GM18907 (cell line): ENCODE data around the gene ZNF750.

Source experiments
- ATAC-seq: cut with Tn5 transposase; IDR thresholded peaks from one replicate; pipeline ENCODE4 v1.9.1; 2021; ENCODE audit warnings: mild to moderate bottlenecking, moderate library complexity; ENCODE audit not compliant: unreplicated experiment

Gene ZNF750

GRCh38 chr17:82814834-82815233, 25.0 kb downstream of the ZNF750 start:
- ATAC-seq, result no peak

GRCh38 chr17:82813299-82814051, 26.3 kb downstream of the ZNF750 start:
- no peak for ATAC-seq

GRCh38 chr17:82812601-82813000, 27.2 kb downstream of the ZNF750 start:
- no peak for ATAC-seq

- no peak for ATAC-seq
These were observed 27.8 kb downstream of the ZNF750 start for GRCh38 chr17:82812058-82812457.

- no peak for ATAC-seq
These were observed 29.0 kb downstream of the ZNF750 start for GRCh38 chr17:82810644-82811430.

GRCh38 chr17:82808921-82809905, 30.6 kb downstream of the ZNF750 start:
- no peak for ATAC-seq

- ATAC-seq, result no peak
These were observed 31.8 kb downstream of the ZNF750 start for GRCh38 chr17:82808006-82808405.

GRCh38 chr17:82807562-82807961, 32.3 kb downstream of the ZNF750 start:
- ATAC-seq, result no peak

- ATAC-seq, result no peak
These were observed 32.7 kb downstream of the ZNF750 start for GRCh38 chr17:82807101-82807500.

GRCh38 chr17:82806645-82807044, 33.2 kb downstream of the ZNF750 start:
- no peak for ATAC-seq

GRCh38 chr17:82805823-82806222, 34.0 kb downstream of the ZNF750 start:
- no peak for ATAC-seq

- ATAC-seq, result no peak
These were observed 34.6 kb downstream of the ZNF750 start for GRCh38 chr17:82805254-82805653.

GRCh38 chr17:82804442-82805191, 35.2 kb downstream of the ZNF750 start:
- ATAC-seq, result no peak

GRCh38 chr17:82803606-82804005, 36.2 kb downstream of the ZNF750 start:
- no peak for ATAC-seq

- no peak for ATAC-seq
These were observed 36.6 kb downstream of the ZNF750 start for GRCh38 chr17:82803185-82803584.

GRCh38 chr17:82802075-82802780, 37.6 kb downstream of the ZNF750 start:
- ATAC-seq, result no peak

GRCh38 chr17:82801377-82801970, 38.3 kb downstream of the ZNF750 start:
- no peak for ATAC-seq

GRCh38 chr17:82800885-82801284, 38.9 kb downstream of the ZNF750 start:
- ATAC-seq, result no peak

- no peak for ATAC-seq
These were observed 40.2 kb downstream of the ZNF750 start for GRCh38 chr17:82799591-82799990.
